Measurements from ENCODE around the gene PRR18. TPM values are rescaled to one million over a fixed set of nuclear protein-coding genes. Genes with fewer than 3 reads are reported as not detected.

The PRR18 gene
- total and polyA plus RNA-seq, 2 of the 13 experiments (the other 11 are each of a cell fraction or from before 2014, with no cell fraction given) = 0.04 TPM

GRCh38 chr6:166330612-166331011 lies 22.4 kb upstream of the PRR18 start (continued):
- TF ChIP-seq STAT6 (CRISPR knock-in tag; IDR thresholded peaks at IDR 0.05; ENCODE audit: borderline replicate concordance) (0 out of 2 replicates have a peak, but pooled peaks have one; percentile 55), KLF15 (CRISPR knock-in tag; IDR thresholded peaks at IDR 0.05; ENCODE audit: borderline replicate concordance) (no peak), FOSL2 (CRISPR knock-in tag; IDR thresholded peaks at IDR 0.05) (peak; percentile 62), CREM (IDR thresholded peaks at IDR 0.05) (no peak), CREM (CRISPR knock-in tag; IDR thresholded peaks at IDR 0.05) (no peak), ATF1 (CRISPR knock-in tag; IDR thresholded peaks at IDR 0.05) (no peak), ZNF775 (CRISPR knock-in tag; IDR thresholded peaks at IDR 0.05; ENCODE audit: borderline replicate concordance) (no peak), PCBP1 (IDR thresholded peaks at IDR 0.05; ENCODE audit: borderline replicate concordance, low read depth, low read length) (no peak), ATF7-NPFF (CRISPR knock-in tag; IDR thresholded peaks at IDR 0.05; ENCODE audit: low read depth) (no peak), BORCS8-MEF2B (CRISPR knock-in tag; IDR thresholded peaks at IDR 0.05) (peak; percentile 47; the same call in 1 of the 2 replicates), ZNF776 (CRISPR knock-in tag; IDR thresholded peaks at IDR 0.05) (no peak), ZMYM3 (CRISPR knock-in tag; IDR thresholded peaks at IDR 0.05) (peak; percentile 88), ZNF260 (CRISPR knock-in tag; IDR thresholded peaks at IDR 0.05; ENCODE audit: borderline replicate concordance, low read depth) (no peak), ZNF614 (CRISPR knock-in tag; IDR thresholded peaks at IDR 0.05; ENCODE audit: borderline replicate concordance) (peak; percentile 68; the same call in 1 of the 2 replicates), IKZF4 (CRISPR knock-in tag; IDR thresholded peaks at IDR 0.05; ENCODE audit: borderline replicate concordance, low read depth, not compliant biosample characterization) (no peak), MAF1 (CRISPR knock-in tag; IDR thresholded peaks at IDR 0.05; ENCODE audit: borderline replicate concordance) (no peak), ZBTB1 (CRISPR knock-in tag; IDR thresholded peaks at IDR 0.05; ENCODE audit: borderline replicate concordance) (no peak), ZNF780A (CRISPR knock-in tag; IDR thresholded peaks at IDR 0.05) (no peak), MLX (CRISPR knock-in tag; IDR thresholded peaks at IDR 0.05) (peak; percentile 44; the same call in 1 of the 2 replicates), RCOR2 (CRISPR knock-in tag; IDR thresholded peaks at IDR 0.05) (no peak), POLR2A (IDR thresholded peaks at IDR 0.05; ENCODE audit: insufficient read depth in 1 of 2, low read depth in 2 of 2, low read length in 2 of 2) (peak in 1 of 2 experiments; percentile 50; a peak in 2 of 4 replicates), SYNCRIP (IDR thresholded peaks at IDR 0.05; ENCODE audit: insufficient read depth, low read depth, low read length) (no peak), ZBTB3 (CRISPR knock-in tag; IDR thresholded peaks at IDR 0.05; ENCODE audit: borderline replicate concordance, low read depth) (no peak), FLYWCH1 (CRISPR knock-in tag; IDR thresholded peaks at IDR 0.05) (no peak)
- TF ChIP-seq, protein P1, sequence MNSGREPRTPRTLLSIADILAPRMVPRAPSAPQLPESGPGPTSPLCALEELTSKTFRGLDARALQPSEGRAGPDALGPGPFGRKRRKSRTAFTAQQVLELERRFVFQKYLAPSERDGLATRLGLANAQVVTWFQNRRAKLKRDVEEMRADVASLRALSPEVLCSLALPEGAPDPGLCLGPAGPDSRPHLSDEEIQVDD (CRISPR knock-in tag; IDR thresholded peaks at IDR 0.05; ENCODE audit: borderline replicate concordance) = no peak
- TF ChIP-seq, protein P2, sequence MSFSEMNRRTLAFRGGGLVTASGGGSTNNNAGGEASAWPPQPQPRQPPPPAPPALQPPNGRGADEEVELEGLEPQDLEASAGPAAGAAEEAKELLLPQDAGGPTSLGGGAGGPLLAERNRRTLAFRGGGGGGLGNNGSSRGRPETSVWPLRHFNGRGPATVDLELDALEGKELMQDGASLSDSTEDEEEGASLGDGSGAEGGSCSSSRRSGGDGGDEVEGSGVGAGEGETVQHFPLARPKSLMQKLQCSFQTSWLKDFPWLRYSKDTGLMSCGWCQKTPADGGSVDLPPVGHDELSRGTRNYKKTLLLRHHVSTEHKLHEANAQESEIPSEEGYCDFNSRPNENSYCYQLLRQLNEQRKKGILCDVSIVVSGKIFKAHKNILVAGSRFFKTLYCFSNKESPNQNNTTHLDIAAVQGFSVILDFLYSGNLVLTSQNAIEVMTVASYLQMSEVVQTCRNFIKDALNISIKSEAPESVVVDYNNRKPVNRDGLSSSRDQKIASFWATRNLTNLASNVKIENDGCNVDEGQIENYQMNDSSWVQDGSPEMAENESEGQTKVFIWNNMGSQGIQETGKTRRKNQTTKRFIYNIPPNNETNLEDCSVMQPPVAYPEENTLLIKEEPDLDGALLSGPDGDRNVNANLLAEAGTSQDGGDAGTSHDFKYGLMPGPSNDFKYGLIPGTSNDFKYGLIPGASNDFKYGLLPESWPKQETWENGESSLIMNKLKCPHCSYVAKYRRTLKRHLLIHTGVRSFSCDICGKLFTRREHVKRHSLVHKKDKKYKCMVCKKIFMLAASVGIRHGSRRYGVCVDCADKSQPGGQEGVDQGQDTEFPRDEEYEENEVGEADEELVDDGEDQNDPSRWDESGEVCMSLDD (CRISPR knock-in tag; IDR thresholded peaks at IDR 0.05; ENCODE audit: borderline replicate concordance) = peak; percentile 95; the same call in 1 of the 2 replicates

All from HepG2 (cell line).